AG09309 (cell line): ENCODE data around the gene SURF6.

ENCODE experiments used
- DNase-seq: peaks from one replicate; pipeline ENCODE4 v3.0.0-alpha.2; 2010; ENCODE audit warnings: low read depth
- H3K4me3 ChIP-seq: 2 replicates; pipeline ENCODE4 v1.5.1; 2011; ENCODE audit warnings: mild to moderate bottlenecking, low read depth, low read length, moderate library complexity; ENCODE audit not compliant: control insufficient read depth
- TF ChIP-seq, protein P1 (sequence below): IDR thresholded peaks from 2 replicates; pipeline ENCODE4 v1.5.1; 2011; ENCODE audit warnings: mild to moderate bottlenecking, low read depth, low read length, inconsistent platforms; ENCODE audit not compliant: insufficient read depth, control insufficient read depth; ENCODE audit errors: missing control alignments

SURF6 gene

DNA sequence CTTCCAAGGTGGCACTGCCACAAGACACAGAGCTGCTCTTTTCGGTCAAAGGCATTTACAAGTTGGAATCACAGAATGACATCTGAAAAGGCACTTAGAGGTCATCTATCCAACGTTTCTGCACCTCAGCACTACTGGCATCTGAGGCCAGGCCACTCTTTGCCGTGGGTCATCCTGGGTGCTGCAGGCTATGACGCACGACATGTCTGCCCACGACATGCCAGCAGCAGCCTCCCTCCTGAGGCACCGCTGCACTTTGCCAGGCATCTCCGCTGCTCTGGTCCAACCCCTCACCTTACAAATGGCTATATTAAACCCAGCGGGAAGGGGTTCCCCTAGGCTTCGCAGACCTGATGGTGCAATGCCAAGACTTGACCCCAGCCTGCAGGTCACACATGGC, 31.8 kb upstream of the SURF6 start:
- no peak for DNase-seq
- TF ChIP-seq, protein P1, sequence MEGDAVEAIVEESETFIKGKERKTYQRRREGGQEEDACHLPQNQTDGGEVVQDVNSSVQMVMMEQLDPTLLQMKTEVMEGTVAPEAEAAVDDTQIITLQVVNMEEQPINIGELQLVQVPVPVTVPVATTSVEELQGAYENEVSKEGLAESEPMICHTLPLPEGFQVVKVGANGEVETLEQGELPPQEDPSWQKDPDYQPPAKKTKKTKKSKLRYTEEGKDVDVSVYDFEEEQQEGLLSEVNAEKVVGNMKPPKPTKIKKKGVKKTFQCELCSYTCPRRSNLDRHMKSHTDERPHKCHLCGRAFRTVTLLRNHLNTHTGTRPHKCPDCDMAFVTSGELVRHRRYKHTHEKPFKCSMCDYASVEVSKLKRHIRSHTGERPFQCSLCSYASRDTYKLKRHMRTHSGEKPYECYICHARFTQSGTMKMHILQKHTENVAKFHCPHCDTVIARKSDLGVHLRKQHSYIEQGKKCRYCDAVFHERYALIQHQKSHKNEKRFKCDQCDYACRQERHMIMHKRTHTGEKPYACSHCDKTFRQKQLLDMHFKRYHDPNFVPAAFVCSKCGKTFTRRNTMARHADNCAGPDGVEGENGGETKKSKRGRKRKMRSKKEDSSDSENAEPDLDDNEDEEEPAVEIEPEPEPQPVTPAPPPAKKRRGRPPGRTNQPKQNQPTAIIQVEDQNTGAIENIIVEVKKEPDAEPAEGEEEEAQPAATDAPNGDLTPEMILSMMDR, result no peak

DNA sequence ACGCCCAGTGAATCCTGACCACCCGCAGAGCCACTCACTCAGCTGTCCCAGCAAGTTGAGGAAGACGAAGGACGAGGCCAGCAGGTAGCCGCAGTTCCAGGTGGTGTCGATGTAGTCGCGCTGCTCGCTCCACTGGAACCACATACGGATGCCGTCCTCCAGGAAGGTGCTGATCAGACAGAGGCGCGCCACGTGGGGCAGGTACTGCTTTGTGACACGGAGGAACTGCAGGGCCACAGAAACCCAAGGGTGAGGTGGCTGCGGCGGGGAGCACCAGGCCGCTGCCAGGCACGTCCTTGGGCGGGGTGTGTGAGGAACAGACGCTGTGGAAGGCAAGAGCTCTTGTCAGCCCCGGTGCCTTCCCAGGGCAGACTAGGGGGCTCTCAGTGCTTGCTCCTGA, 31.2 kb upstream of the SURF6 start:
- TF ChIP-seq, protein P1, result no peak
- no peak overlapping the region for H3K4me3 ChIP-seq
- no peak for DNase-seq

More for the DNA sequence above, 31.8 kb upstream of the SURF6 start:
- H3K4me3 ChIP-seq, result no peak overlapping the region

DNA sequence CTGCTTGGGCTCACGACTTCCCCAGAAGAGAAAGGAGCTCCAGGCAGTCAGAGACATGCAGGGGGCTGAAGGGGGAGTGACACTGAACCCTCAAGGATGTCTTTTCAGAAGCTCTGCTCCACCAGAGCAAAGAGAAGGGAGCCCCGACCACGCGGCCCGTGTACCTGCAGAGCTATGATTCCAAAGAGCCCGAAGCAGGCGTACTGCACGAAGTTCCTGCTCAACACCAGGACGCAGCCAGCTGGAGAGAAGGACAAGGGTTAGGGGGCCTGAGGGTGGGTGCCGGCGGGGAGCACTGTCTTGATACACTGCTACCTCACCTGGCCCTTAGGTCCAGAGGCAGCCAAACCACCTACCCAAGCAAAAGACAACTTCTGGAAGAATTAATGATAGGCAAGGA, 30.4 kb upstream of the SURF6 start:
- H3K4me3 ChIP-seq, result no peak overlapping the region
- no peak for DNase-seq
- TF ChIP-seq, protein P1, result no peak

DNA sequence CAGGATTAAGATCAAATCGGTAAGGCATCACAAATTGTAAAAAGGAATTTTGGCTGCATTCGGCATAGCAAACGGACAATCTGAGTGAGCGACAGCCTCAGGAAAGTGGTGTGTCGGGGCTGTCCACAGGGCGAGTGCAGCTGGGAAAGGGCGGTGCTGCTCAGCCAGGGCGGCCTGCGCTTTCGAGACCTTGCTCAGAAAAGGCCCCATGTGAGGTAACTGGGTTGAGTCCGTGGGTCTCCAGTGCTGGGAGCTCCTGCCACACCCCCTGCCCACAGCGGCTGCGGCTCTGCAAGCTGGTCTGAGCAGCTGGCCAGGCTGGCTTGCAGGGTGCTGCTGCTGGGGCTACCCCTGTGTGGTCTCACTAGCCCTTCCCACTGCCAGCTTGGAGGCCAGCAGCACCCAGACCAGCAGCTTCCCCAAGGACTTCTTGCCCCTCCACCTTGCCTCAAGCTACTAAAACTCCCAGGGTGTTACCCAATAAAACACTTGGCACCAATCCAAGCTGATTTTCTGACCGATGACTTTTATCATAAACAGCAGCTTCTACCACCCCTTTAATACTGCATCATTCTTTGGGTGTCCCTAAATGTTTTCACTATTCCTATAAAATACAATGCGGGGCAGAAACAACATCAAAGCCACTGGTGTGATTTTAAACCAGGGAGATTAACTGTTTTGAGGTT, 26.5 kb upstream of the SURF6 start:
- H3K4me3 ChIP-seq, result no peak overlapping the region
- TF ChIP-seq, protein P1, result no peak
- no peak for DNase-seq

DNA sequence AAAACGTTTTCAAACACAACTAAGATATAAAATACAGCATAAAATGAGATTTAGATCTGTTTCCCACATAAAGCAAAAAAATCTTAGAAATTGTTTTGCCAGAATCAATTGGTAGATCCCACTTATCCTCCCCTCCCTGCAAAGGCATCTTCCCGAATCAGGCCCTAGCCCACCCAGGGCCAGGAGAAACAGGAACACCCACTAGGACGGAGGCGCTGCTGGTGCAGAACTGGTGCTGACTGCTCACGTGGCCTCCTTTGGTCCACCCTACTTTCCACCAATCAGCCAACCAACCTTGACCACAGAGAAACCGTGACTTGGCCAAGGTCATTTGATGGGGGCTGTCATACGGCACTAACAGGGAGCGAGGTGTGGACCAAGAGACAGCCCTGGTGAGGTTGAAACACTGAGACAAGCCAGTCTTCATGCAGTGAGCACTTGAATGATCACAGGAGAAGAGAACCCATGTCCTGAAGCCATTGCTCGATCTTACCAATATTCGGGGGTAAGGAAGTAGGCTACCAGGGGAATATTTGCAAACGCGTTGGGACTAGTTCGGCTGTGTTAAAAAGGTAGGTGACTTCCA, 25.6 kb upstream of the SURF6 start:
- DNase-seq, result no peak
- TF ChIP-seq, protein P1, result no peak
- H3K4me3 ChIP-seq, result no peak overlapping the region

DNA sequence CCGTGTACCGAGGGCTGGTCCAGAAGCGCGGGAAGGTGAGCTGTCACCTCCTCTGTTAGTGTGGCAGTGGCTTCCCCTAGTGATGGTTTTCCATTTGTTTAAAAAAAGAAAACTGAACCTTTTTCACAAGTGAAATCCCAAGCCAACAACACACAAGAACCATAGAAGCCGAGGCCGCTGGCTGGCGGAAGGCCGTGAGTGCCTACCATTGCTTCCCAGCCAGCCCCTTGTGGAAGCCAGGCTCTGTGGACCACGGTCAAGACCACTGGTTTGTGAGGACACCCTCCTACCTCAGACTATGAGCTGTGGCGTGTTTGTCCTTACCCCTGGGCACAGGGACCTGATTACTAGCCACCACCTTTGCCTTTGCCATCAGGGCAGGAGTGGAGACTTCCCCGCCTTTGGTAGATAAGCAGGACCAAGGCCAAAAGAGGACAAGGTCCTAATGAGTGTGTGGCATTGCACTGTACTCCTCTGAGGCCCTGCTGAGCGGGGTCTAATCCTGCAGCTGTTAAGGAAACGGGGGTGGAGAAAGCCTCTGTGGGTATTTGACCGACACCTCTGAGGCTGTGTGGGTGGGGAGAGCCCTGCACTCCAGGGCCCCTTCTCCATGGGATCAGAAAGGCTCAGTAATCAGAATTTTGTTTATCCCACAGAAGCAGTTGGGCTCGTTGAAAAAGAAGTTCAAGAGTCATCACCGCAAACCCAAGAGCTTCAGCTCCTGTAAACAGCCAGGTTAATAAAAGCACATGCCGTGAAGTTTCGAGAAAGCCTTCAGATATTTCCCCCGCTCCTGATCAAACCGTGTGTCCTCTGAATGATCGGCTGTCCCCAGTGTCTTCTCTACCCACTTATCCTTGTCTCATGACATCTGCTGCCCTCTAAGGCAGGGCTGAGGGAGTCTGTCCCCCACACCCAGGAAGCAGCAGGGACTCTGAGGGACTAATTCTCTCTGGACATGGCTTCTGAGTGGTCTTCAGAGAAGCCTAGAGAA, 24.7 kb upstream of the SURF6 start:
- H3K4me3 ChIP-seq, result no peak overlapping the region
- TF ChIP-seq, protein P1, result no peak
- no peak for DNase-seq
